GM21526 (cell line): ENCODE measurements around the gene NRXN3.
"Not testable (repeated sequence)": the region's sequence is repeated elsewhere in the genome, so short reads cannot be mapped to it uniquely, and the experiment has no call there.

ENCODE experiments used
- ATAC-seq: cut with Tn5 transposase; IDR thresholded peaks from one replicate; pipeline ENCODE4 v1.9.1; 2021; ENCODE audit warnings: moderate library complexity; ENCODE audit not compliant: unreplicated experiment, low FRiP score

NRXN3 gene

GRCh38 chr14:79724934-79725717 lies 1555.0 kb downstream of the NRXN3 start:
- ATAC-seq = no peak

- ATAC-seq = no peak
Observed at GRCh38 chr14:79727900-79728299, 1557.7 kb downstream of the NRXN3 start.

DNA sequence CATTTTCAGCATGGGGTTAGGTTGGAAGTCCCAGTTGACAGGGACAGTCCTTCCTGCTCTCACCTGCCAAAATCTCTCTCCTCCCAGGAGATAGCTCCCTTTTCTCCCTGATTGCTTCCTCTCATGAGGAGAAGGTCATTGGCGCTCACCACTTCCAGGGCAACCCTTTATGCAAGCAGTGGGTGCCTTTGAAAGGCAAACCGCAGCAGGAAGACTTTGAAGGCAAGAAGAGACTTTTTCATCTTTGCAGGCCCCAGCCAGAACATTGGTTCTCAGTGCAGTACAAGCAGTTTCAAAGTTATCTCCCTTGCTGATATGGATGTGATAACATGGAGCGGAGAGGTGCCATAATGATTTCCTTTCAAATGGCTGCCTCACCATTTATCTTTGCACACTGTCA lies 1558.2 kb downstream of the NRXN3 start:
- no peak for ATAC-seq

GRCh38 chr14:79729731-79730130 lies 1559.6 kb downstream of the NRXN3 start:
- ATAC-seq = no peak

DNA sequence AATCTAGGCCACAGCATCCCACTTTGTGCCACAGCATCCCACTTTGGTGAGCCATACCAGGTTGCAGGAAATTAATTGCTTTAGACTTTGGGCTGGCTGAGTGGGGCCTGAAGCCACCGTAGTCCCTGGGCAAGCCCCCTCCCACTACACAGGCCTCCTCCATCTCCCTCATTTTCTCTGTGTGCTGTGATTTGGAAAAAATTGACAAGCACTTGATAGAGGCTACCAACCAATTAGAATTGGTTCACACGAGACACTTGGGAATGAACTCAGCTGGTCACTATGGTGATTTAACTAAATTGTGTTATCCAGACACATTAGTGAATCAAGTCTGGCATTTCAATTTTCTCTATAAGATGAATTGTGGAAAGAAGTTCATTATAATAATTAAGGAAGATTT lies 1560.0 kb downstream of the NRXN3 start:
- ATAC-seq = no peak

DNA sequence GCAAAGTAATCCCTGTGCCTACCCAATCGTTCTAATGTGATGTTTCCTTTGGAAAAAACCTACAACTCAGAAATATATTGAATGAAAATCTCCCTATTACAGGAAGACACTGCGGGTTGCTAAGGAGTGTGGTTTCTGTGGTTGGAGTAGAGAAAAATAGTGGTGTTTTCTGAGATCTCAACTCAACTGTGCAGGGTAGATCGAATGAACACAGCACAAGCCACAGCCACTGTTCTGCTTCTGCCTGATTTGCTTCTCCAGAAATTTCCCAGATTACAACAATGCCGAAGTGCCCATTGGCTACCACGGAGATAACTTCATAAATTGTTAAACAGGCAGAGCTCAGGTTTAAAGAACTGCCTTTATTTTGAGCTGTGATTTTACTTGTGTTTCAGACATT lies 1560.8 kb downstream of the NRXN3 start:
- ATAC-seq = no peak

DNA sequence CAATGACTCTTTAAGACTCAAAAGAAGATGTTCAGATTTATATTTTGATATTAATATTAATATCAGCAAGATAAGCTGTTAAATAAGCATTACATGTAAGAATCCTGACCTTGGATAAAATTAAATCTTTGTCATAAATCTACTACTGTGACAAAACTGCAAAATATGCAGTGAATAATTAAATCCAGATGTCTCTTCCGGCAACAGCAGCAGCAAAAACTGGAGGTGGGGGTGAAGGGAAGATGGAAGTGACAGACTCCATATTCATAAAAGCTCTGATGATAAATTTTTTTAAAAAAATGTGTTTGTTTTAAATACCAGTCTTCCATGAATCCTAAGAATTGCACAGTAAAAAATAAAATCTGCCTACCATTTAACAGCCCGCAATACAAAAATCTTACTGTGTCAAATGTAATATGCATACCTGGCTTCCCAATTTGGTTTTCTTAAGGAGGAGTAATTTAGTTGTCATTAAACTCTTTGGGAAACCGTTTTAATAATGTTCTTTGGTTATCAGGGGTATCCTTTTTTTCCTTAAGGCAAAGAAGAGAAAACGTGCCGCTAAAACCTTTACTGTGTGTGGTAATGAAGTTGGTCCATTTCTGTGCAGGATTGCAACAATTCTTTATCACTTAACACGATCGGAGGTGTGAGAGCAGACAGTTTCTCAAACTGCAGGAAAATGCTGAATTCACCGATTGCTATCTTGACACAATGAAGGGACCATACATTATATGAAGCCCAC lies 1562.9 kb downstream of the NRXN3 start:
- ATAC-seq = no peak

GRCh38 chr14:79734151-79734550 lies 1564.0 kb downstream of the NRXN3 start:
- no peak for ATAC-seq

- ATAC-seq = no peak
Observed at GRCh38 chr14:79734656-79735055, 1564.5 kb downstream of the NRXN3 start.

DNA sequence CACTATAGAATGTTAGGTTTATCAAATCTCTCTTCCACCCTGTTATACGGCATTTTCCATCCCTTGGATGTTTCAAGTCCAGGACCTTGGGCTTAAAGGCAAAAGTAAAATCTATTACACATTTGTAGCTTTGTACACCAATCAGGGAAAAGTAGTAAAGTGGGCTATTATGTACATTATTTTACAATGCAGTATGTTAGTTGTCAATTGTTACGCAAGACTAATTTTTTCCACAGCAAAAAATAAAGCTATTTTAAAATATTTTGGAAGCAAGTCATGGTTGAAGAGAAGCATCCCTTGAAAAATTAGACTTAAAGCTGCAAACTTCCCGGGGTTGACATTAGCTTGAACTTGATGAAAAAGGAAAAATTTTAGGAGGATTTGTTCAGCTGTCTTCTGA lies 1564.9 kb downstream of the NRXN3 start:
- no peak for ATAC-seq

DNA sequence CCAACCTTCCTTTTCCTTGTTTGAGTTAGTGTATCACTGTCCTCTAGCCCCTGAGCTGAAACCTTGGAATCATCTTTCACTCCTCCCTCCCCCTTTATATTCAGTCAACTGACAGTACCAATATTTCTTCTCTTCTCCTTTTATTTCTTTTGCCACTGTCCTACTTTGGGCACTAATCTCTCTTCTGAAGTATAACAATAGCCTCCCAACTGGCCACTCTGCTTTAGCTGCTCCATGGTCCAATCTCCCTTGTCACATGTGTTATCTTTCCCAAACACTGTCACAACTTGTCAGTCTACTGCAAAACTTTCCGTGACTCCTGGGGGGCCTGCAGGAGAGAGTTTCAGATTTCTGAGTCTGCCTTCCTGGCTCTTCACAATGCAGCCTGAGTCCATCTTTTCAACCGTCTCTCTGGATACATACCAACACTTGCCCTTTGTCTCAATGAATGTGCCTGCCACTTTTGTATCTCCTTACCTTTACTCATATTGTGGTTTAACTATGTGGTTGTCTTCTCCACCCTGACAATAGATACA lies 1570.0 kb downstream of the NRXN3 start:
- ATAC-seq = no peak

DNA sequence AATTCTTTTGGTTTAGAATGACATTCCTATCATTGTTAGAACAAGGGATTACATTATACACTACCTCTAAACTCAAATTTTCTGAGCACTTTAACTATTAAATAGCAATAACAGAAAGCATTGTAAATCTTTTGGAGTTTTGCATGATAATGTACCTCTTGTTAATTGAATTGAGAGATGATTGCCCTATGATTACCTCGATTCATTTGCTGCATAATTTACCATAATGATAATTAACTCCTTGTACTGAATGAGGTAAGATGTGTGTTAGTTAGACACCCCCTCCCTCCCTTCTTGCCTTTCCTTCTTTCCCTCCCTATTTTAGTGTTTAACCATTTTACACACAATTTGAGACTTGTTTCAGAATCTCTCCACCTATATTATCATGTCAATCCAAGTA lies 1572.0 kb downstream of the NRXN3 start:
- no peak for ATAC-seq

DNA sequence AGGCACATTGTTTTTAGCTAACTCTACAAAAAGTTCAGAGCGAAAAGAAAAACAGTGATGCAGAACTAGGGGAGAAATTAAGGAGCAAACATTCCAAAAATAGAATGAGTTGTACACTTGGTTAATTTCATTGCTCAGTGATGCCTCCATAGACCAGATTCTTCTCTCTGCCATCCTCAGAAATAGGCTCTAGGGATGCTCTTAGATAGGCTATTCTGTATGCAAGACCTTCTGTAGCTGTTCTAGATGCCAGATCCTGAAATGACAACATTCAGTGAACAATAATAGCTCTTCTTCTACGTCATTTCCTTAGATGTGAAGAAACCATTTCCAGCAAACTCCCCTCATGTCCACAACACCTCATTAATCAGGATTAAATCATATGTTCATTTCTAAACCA lies 1574.9 kb downstream of the NRXN3 start:
- ATAC-seq = no peak

DNA sequence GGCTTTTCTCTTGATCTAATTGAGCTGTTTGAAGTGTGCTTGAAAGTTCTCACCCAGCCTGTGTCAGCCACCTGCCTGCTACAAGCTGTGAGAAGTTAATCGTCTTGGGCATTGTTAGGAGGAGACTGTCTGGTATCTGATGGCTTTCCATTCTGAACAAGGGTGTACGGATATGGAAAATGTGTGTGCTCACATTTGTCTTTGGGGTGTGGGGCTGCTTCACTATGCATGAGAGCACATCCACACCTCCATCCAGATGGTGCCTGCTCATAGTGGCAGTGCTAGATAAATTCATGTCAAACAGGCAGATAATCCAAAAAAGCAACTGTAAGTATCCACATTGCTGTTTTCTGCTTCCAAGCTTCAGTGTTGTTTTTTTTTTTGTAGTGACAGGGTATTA lies 1578.9 kb downstream of the NRXN3 start:
- no peak for ATAC-seq

- no peak for ATAC-seq
Observed at GRCh38 chr14:79758985-79759384, 1588.8 kb downstream of the NRXN3 start.

GRCh38 chr14:79764323-79764722 lies 1594.2 kb downstream of the NRXN3 start:
- no peak for ATAC-seq

- no peak for ATAC-seq
Observed at GRCh38 chr14:79766511-79766910, 1596.3 kb downstream of the NRXN3 start.

DNA sequence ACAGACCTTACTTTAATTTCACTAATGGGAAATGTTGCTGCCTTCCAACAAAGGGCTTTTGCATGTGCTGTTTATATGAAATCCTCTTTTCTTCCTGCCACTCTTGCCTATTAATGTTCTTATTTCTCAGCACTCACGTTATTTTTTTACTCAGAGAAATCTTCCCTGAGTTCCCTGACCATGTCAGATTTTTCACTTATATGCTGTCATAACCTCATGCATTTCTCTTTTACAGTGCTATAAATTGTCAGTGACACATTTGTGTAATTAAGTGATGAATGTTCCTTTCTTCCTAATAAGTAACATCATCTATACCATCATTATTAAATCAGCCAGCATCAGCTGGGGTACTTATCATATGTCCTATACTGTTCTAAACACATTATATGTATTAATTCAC lies 1597.1 kb downstream of the NRXN3 start:
- ATAC-seq = no peak

DNA sequence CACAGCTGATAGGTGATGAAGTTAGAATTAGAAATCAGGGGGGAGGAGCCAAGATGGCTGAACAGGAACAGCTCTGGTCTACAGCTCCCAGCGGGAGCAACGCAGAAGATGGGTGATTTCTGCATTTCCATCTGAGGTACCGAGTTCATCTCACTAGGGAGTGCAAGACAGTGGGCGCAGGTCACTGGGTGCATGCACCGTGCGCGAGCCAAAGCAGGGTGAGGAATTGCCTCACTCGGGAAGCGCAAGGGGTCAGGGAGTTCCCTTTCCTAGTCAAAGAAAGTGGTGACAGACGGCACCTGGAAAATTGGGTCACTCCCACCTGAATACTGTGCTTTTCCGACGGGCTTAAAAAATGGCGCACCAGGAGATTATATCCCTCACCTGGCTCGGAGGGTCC lies 1597.5 kb downstream of the NRXN3 start:
- ATAC-seq = not testable (repeated sequence)

DNA sequence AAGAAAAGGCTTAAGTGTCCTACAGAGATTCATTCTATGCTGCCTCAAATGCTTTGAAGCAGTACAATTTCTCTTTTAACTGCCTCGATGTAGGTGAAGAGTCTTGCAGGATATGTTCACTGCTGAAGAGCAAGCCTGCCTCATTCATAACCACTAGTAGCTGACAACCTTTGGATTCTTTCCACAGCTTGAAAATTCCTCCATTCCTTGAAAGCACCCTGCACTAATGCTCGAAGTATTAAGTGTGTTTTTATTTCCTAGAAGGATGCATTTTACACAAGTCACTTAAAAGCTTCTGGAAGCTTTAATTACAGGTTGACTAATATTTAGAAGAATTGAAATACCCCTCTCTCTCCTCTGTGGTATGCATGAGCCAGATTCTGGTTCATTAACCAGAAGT lies 1611.7 kb downstream of the NRXN3 start:
- no peak for ATAC-seq

- ATAC-seq = no peak
Observed at GRCh38 chr14:79783041-79783440, 1612.9 kb downstream of the NRXN3 start.

DNA sequence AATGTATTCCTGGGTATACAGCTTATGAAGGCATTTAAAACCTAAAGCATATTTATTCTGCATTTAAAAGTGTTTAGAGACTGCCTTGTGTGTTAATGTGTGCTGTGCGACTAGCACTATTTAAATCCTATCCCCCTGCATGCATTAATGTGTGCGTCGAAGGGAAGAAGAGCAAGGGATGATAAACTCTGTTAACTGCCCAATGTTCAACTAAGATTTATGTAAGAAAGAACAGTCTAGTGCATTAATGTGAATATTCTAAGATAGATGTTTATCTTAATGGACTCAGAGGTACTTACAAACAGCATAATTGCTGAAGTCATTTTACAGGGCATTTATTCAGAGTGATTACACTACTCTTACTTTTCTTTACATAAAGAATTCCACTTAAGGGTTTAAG lies 1616.3 kb downstream of the NRXN3 start:
- no peak for ATAC-seq
